Neuronal stem cell (in vitro differentiated cells): ENCODE data around the gene RNF114.
A peak's percentile ranks its signal among the peaks of the same experiment; 100 is the strongest.

Experiments
- DNase-seq: peaks from one replicate; pipeline ENCODE4 v3.0.0-alpha.2; 2013; ENCODE audit warnings: low spot score
- H2AFZ ChIP-seq: one replicate; pipeline ENCODE4 v1.6.1; 2013; ENCODE audit warnings: mild to moderate bottlenecking, low read length, inconsistent platforms
- H2AK5ac ChIP-seq: 2 replicates; pipeline ENCODE4 v1.6.1; 2013; ENCODE audit warnings: low read depth, mild to moderate bottlenecking, inconsistent platforms, low read length, moderate library complexity, mixed read lengths
- H2BK120ac ChIP-seq: 2 replicates; pipeline ENCODE4 v1.6.1; 2013; ENCODE audit warnings: low read depth, mild to moderate bottlenecking, inconsistent platforms, low read length, moderate library complexity, mixed read lengths
- H2BK12ac ChIP-seq: one replicate; pipeline ENCODE4 v1.6.1; 2013; ENCODE audit warnings: low read length, inconsistent platforms
- H2BK15ac ChIP-seq: 2 replicates; pipeline ENCODE4 v1.6.1; 2013; ENCODE audit warnings: mild to moderate bottlenecking, low read length, inconsistent platforms, mixed read lengths
- H2BK5ac ChIP-seq: one replicate; pipeline ENCODE4 v1.6.1; 2013; ENCODE audit warnings: inconsistent platforms, mild to moderate bottlenecking, low read length, moderate library complexity
- H3K14ac ChIP-seq: one replicate; pipeline ENCODE4 v1.6.1; 2013; ENCODE audit warnings: low read length, inconsistent platforms
- H3K18ac ChIP-seq: 2 replicates; pipeline ENCODE4 v1.6.1; 2013; ENCODE audit warnings: low read length, inconsistent platforms
- H3K23ac ChIP-seq: 2 replicates; pipeline ENCODE4 v1.6.1; 2013; ENCODE audit warnings: low read depth, mild to moderate bottlenecking, mixed read lengths, low read length, inconsistent platforms; ENCODE audit not compliant: poor library complexity
- H3K27ac ChIP-seq: replicated peaks from 3 replicates; pipeline ENCODE4 v1.5.1; 2013; ENCODE audit warnings: low read length, inconsistent platforms
- H3K27me3 ChIP-seq, 3 experiments: 2 replicates each; pipeline ENCODE4 v1.6.1; 2013; ENCODE audit warnings: low read length in 3 of 3, mild to moderate bottlenecking in 2 of 3, inconsistent platforms in 1 of 3, low read depth in 1 of 3, mixed read lengths in 1 of 3, moderate library complexity in 1 of 3; ENCODE audit not compliant: control insufficient read depth in 3 of 3, insufficient read depth in 3 of 3
- H3K36me3 ChIP-seq, 2 donors: replicated peaks in 1 of 2; 2 replicates each; pipeline ENCODE4 v1.6.1; 2013; ENCODE audit warnings: low read length in 2 of 2; ENCODE audit not compliant: control insufficient read depth in 2 of 2, insufficient read depth in 2 of 2
- H3K4ac ChIP-seq: 2 replicates; pipeline ENCODE4 v1.6.1; 2013; ENCODE audit warnings: inconsistent platforms, mild to moderate bottlenecking, low read length, moderate library complexity
- H3K4me1 ChIP-seq, 2 donors: 1 replicate in 1 of 2; 2 replicates in 1 of 2; pipeline ENCODE4 v1.6.1; 2013; ENCODE audit warnings: low read length in 2 of 2, low read depth in 1 of 2; ENCODE audit not compliant: control insufficient read depth in 2 of 2, insufficient read depth in 1 of 2
- H3K4me2 ChIP-seq: one replicate; pipeline ENCODE4 v1.6.1; 2013; ENCODE audit warnings: mild to moderate bottlenecking, low read length, inconsistent platforms; ENCODE audit not compliant: insufficient read depth, poor library complexity, severe bottlenecking
- H3K4me3 ChIP-seq, 2 donors: 2 replicates each; pipeline ENCODE4 v1.5.1; 2013; ENCODE audit warnings: low read length in 2 of 2, mild to moderate bottlenecking in 2 of 2, inconsistent platforms in 1 of 2, moderate library complexity in 1 of 2
- H3K79me1 ChIP-seq: one replicate; pipeline ENCODE4 v1.6.1; 2013; ENCODE audit warnings: low read depth, mild to moderate bottlenecking, inconsistent platforms, low read length, moderate library complexity
- H3K9ac ChIP-seq: one replicate; pipeline ENCODE4 v1.6.1; 2013; ENCODE audit warnings: mild to moderate bottlenecking, low read depth, low read length, inconsistent platforms; ENCODE audit not compliant: poor library complexity
- H3K9me3 ChIP-seq, 2 donors: replicated peaks in 1 of 2; 2 replicates each; pipeline versions ENCODE3 to v1.6.1; 2013; ENCODE audit warnings: low read length in 2 of 2, mild to moderate bottlenecking in 2 of 2, inconsistent platforms in 1 of 2, low read depth in 1 of 2, mixed read lengths in 1 of 2, moderate library complexity in 1 of 2; ENCODE audit not compliant: control insufficient read depth in 2 of 2, insufficient read depth in 1 of 2
- H4K8ac ChIP-seq: one replicate; pipeline ENCODE4 v1.6.1; 2013; ENCODE audit warnings: low read depth, mild to moderate bottlenecking, inconsistent platforms, low read length, moderate library complexity
- H4K91ac ChIP-seq: one replicate; pipeline ENCODE4 v1.6.1; 2013; ENCODE audit warnings: low read length, low read depth, mild to moderate bottlenecking, inconsistent platforms; ENCODE audit not compliant: poor library complexity
- WGBS, 2 donors: extraction: QIAGEN DNeasy Blood & Tissue Kit; methylation state at CpG; one replicate each; pipeline ENCODE4 v1.1.7; 2013; ENCODE audit warnings: missing lambda C conversion rate in 2 of 2, mixed read lengths in 1 of 2; ENCODE audit not compliant: insufficient read length in 2 of 2, insufficient replicate concordance in 1 of 2; ENCODE audit errors: extremely low coverage in 2 of 2; 5-methylcytosine and 5-hydroxymethylcytosine counted together

The RNF114 gene

DNA sequence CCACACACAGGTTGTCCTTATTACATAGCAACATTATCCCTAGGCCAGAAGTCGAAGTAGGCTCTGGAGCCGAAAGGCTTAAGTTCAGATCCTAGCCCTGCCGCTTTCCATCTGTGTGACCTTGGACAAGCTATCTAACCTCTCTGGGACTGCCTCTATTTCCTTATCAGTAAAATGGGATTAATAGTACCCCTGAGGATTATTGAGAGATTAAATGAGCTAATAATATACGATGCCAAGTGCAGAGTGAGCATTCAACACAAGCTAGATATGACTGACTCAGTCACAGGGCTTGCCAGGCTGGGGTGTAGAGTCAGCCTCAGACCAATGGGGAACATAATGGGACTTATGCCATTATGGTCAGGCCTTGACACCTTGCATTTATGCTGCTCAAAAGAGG lies 11.9 kb upstream of the RNF114 start:
- Histone ChIP-seq H2BK5ac (no peak overlapping the region), H4K8ac (no peak overlapping the region), H3K4ac (no peak overlapping the region), H2BK12ac (no peak overlapping the region), H3K4me3 (no peak overlapping the region), H3K9me3 (no peaks in the 10 kb centered on the region), H2AFZ (no peak overlapping the region), H3K27me3 (no peaks in the 10 kb centered on the region), H3K27ac (no peak overlapping the region), H3K79me1 (no peaks in the 10 kb centered on the region), H3K18ac (no peak overlapping the region), H2AK5ac (no peak overlapping the region), H3K9ac (no peak overlapping the region), H3K36me3 (no peaks in the 10 kb centered on the region), H2BK15ac (no peak overlapping the region), H3K23ac (no peak overlapping the region), H4K91ac (no peak overlapping the region), H3K4me1 (no peaks in the 10 kb centered on the region), H3K14ac (no peak overlapping the region), H3K4me2 (no peak overlapping the region), H2BK120ac (no peak overlapping the region)
- no CpG with 5 or more reads among the region's 4 CpGs for WGBS, 2 donors
- DNase-seq = no peak

DNA sequence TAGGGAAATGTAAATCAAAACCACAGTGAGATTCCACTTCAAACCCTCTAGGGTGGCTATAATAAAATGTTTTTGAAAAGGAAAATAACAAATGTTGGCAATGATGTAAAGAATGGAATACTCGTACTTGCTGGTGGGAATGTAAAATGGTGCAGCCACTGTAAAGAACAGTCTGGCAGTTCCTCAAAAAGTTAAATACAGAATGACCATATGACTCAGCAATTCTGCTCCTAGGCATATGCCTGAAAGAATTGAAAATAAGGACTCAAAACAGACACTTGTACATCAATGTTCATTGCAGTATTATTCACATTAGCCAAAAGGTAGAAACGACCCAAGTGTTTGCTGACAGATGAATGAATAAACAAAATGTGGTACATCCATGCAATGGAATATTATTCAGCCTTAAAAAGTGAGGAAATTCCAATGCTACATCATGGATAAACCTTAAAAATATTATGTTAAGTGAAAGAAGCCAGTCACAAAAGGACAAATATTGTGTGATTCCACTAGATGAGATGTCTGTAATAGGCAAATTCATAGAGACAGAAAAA lies 10.2 kb upstream of the RNF114 start:
- no peak overlapping the region for H4K91ac ChIP-seq
- H3K4me3 ChIP-seq = no peak overlapping the region
- no peaks in the 10 kb centered on the region for H3K36me3 ChIP-seq
- no peak overlapping the region for H2BK12ac ChIP-seq
- no peak overlapping the region for H4K8ac ChIP-seq
- no CpG with 5 or more reads among the region's 2 CpGs for WGBS, 2 donors
- no peak overlapping the region for H2BK15ac ChIP-seq
- no peak overlapping the region for H3K23ac ChIP-seq
- H3K14ac ChIP-seq = no peak overlapping the region
- no peak for DNase-seq
- H2BK120ac ChIP-seq = no peak overlapping the region
- no peak overlapping the region for H2AFZ ChIP-seq
- no peaks in the 10 kb centered on the region for H3K27me3 ChIP-seq
- H3K18ac ChIP-seq = no peak overlapping the region
- no peak overlapping the region for H3K4ac ChIP-seq
- no peak overlapping the region for H3K9ac ChIP-seq
- H3K79me1 ChIP-seq = no peaks in the 10 kb centered on the region
- no peak overlapping the region for H2AK5ac ChIP-seq
- no peak overlapping the region for H2BK5ac ChIP-seq
- no peak overlapping the region for H3K4me2 ChIP-seq
- H3K4me1 ChIP-seq = no peaks in the 10 kb centered on the region
- no peak overlapping the region for H3K27ac ChIP-seq
- no peaks in the 10 kb centered on the region for H3K9me3 ChIP-seq

GRCh38 chr20:49928411-49929141 lies 7.6 kb upstream of the RNF114 start:
- H3K18ac ChIP-seq = no peak overlapping the region
- no peak overlapping the region for H3K4ac ChIP-seq
- no peaks in the 10 kb centered on the region for H3K27me3 ChIP-seq
- H2BK120ac ChIP-seq = no peak overlapping the region
- no peak overlapping the region for H2BK12ac ChIP-seq
- H3K14ac ChIP-seq = no peak overlapping the region
- H3K79me1 ChIP-seq = no peaks in the 10 kb centered on the region
- no peaks in the 10 kb centered on the region for H3K36me3 ChIP-seq
- DNase-seq = peak; percentile 73
- H3K9me3 ChIP-seq = no peaks in the 10 kb centered on the region
- H2BK5ac ChIP-seq = no peak overlapping the region
- no peak overlapping the region for H4K91ac ChIP-seq
- H3K27ac ChIP-seq = no peak overlapping the region
- peak overlapping the region; percentile 64 for H2AFZ ChIP-seq
- H3K4me1 ChIP-seq = no peaks in the 10 kb centered on the region
- no peak overlapping the region for H3K4me2 ChIP-seq
- no peak overlapping the region for H2BK15ac ChIP-seq
- H3K23ac ChIP-seq = no peak overlapping the region
- H2AK5ac ChIP-seq = no peak overlapping the region
- no peak overlapping the region for H4K8ac ChIP-seq
- H3K4me3 ChIP-seq = no peak overlapping the region
- H3K9ac ChIP-seq = no peak overlapping the region
- no CpG with 5 or more reads among the region's 15 CpGs for WGBS, 2 donors

- Histone ChIP-seq H2BK120ac (no peak overlapping the region), H3K4me2 (no peak overlapping the region), H3K18ac (no peak overlapping the region), H3K27me3 (no peaks in the 10 kb centered on the region), H2BK5ac (no peak overlapping the region), H3K23ac (no peak overlapping the region), H3K27ac (no peak overlapping the region), H2BK12ac (no peak overlapping the region), H2AK5ac (no peak overlapping the region), H3K14ac (no peak overlapping the region), H2BK15ac (no peak overlapping the region), H3K79me1 (no peaks in the 10 kb centered on the region), H3K4ac (no peak overlapping the region), H4K91ac (no peak overlapping the region), H4K8ac (no peak overlapping the region), H3K9ac (no peak overlapping the region), H2AFZ (peak overlapping the region; percentile 8), H3K4me1 (no peaks in the 10 kb centered on the region), H3K9me3 (no peaks in the 10 kb centered on the region), H3K4me3 (no peak overlapping the region), H3K36me3 (no peaks in the 10 kb centered on the region)
- DNase-seq = no peak
- no CpG with 5 or more reads among the region's 4 CpGs for WGBS, 2 donors
Observed at GRCh38 chr20:49929142-49929494, 7.1 kb upstream of the RNF114 start.
